GM12875 (cell line): ENCODE results near the gene VRTN.
"Not testable (repeated sequence)": the region's sequence is repeated elsewhere in the genome, so short reads cannot be mapped to it uniquely, and the experiment has no call there.

Experiments used
- H3K4me3 ChIP-seq: one replicate; pipeline ENCODE4 v1.5.1; 2011; ENCODE audit warnings: low read depth, low read length, control low read depth
- TF ChIP-seq, protein P1 (sequence below): IDR thresholded peaks from 2 replicates; pipeline ENCODE4 v1.5.1; 2011; ENCODE audit warnings: low read depth, mild to moderate bottlenecking, control low read depth, inconsistent platforms, low read length, moderate library complexity, borderline replicate concordance; ENCODE audit not compliant: insufficient read depth

VRTN gene

DNA sequence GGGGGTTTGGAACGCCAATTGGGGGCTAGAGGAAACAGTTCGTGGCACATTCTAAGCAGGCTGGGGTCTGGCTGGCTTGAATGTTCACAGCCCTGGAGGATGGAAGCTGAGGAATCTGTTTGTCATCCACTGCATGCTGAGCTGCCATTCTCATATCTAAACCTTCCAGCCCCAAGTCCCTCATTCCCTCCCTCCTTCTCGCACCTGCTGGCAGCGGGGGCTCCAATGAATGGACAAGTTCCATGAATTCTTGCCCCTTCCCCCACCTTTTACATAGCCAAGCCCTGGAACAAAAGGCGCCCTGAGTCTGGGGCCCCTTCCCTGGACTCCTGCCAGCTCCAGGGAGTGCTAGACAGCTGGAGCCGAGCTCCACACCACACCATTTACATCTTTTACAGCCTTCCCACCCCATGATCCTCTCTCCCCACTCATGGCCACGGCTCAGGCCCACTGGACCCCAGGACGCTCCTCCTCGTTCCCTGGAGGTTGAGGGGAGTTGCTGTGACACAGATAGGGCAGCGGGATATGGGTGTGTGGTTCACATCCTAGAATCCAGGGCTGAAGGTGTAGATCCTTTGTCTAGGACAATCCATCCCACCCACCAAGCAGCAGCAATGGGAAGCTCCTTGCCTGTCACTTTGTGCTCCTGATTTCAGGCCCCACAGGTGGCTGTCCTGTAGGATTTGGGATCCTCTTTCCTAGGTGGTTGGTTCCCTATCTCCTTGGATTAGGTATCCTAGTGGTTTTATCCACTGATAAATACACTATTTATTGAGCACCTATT lies 21.7 kb upstream of the VRTN start:
- TF ChIP-seq, protein P1, sequence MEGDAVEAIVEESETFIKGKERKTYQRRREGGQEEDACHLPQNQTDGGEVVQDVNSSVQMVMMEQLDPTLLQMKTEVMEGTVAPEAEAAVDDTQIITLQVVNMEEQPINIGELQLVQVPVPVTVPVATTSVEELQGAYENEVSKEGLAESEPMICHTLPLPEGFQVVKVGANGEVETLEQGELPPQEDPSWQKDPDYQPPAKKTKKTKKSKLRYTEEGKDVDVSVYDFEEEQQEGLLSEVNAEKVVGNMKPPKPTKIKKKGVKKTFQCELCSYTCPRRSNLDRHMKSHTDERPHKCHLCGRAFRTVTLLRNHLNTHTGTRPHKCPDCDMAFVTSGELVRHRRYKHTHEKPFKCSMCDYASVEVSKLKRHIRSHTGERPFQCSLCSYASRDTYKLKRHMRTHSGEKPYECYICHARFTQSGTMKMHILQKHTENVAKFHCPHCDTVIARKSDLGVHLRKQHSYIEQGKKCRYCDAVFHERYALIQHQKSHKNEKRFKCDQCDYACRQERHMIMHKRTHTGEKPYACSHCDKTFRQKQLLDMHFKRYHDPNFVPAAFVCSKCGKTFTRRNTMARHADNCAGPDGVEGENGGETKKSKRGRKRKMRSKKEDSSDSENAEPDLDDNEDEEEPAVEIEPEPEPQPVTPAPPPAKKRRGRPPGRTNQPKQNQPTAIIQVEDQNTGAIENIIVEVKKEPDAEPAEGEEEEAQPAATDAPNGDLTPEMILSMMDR = no peak
- no peak overlapping the region for H3K4me3 ChIP-seq

DNA sequence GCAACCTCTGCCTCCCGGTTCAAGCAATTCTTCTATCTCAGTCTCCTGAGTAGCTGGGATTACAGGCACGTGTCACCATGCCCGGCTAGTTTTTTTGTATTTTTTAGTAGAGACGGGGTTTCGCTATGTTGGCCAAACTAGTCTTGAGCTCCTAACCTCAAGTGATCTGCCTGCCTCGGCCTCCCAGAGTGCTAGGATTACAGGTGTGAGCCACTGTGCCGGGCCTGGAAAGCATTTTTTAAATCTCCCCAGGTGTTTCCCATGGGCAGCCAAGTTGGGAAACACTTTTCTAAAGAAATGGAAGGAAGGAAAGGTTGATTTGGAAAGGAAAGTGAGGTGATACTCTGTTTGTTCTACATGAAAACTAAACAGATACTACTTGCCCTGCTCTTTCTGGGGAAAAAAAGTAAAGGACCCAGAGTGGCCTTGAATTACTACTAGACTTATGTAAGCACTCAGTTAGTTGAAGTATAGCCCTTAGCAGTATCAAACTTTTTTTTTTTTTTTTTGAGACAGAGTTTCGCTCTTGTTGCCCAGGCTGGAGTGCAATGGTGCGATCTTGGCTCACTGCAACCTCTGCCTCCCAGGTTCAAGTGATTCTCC lies 18.2 kb upstream of the VRTN start:
- H3K4me3 ChIP-seq = not testable (repeated sequence)

DNA sequence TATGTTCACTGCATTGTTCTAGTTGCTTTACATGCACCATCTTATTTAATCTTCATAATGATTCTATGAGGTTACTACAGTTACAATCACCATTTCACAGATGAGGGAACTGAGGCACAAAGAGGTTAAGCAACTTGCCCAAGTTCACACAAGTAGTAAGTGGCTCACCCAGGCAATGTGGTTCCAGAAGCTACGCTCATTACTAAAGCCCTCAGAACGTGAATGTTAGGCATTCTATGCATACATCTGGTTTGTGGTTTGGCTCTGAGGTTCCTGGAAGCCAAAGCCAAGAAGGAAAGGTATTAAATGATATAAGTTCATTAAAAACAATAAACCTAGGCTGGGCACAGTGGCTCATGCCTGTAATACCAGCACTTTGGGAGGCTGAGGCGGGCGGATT lies 14.4 kb upstream of the VRTN start:
- H3K4me3 ChIP-seq = no peak overlapping the region
- TF ChIP-seq, protein P1 = no peak

DNA sequence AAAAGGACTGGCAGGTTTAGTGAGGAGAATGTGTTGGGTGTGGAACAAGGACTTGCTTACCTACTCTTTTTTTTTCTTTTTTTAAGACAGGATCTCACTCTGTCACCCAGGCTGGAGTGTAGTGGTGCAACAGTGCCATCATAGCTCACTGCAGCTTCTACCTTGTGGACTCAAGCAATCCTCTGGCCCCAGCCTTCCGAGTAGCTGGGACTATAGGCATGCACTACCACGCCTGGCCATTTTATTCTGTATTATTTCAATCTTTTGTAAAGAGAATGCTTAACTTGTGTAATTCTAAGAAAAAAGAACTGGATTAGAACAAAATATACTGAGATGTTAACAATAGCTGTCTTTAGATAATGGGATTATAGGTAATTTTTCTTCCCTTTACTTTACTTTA lies 1.9 kb upstream of the VRTN start:
- H3K4me3 ChIP-seq = no peak overlapping the region

DNA sequence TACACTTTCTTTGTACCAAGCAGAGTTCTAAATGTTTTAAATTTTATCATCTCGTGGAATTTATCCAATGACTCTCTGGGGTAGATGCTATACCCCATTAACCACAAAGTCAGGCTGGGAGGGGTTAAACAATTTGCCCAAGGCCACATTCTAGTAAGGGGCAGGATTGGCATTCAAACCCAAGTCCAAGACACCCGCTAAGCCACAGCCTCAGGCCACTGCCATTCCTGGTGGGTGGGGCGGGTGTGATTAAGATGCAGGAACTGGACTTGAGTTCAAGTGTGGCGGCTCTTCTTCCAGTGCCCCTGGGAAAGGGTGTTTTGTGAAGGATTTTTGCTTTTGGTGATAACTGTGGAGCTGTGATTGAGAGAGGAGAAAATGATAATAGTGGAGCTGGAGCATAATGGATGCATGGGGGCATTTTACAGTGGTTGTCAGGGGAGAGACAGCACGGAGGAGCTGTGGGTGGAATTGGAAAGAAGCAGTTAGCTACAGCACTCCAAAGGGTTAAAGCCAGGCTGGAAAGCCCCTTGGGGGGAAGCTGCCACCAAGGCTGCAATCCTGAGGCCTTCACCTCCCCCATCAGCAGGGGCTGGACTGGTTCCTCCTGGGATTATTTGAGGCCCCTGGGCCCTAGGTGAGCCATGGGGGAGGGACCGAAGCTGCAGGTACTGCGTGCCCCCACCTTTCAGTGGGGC lies 1.0 kb upstream of the VRTN start:
- TF ChIP-seq, protein P1 = no peak
- no peak overlapping the region for H3K4me3 ChIP-seq

More for the DNA sequence above, 1.9 kb upstream of the VRTN start:
- TF ChIP-seq, protein P1 = no peak

DNA sequence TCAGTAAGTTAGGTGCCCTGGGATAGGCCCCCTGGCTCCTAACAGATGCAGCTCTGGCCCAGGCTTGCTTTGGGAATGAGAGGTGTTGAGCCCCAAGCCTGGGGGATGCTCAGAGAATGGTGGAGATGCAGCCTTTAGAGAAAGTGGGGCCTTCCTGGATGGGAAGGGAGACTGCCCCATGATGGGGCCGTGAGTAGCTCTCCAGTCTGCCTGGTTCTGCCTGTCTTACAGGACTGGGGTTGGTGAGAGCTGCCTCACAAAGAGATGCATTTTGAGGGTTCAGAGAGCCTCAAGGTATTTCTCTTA lies 523 bp upstream of the VRTN start:
- no peak overlapping the region for H3K4me3 ChIP-seq
- TF ChIP-seq, protein P1 = no peak

DNA sequence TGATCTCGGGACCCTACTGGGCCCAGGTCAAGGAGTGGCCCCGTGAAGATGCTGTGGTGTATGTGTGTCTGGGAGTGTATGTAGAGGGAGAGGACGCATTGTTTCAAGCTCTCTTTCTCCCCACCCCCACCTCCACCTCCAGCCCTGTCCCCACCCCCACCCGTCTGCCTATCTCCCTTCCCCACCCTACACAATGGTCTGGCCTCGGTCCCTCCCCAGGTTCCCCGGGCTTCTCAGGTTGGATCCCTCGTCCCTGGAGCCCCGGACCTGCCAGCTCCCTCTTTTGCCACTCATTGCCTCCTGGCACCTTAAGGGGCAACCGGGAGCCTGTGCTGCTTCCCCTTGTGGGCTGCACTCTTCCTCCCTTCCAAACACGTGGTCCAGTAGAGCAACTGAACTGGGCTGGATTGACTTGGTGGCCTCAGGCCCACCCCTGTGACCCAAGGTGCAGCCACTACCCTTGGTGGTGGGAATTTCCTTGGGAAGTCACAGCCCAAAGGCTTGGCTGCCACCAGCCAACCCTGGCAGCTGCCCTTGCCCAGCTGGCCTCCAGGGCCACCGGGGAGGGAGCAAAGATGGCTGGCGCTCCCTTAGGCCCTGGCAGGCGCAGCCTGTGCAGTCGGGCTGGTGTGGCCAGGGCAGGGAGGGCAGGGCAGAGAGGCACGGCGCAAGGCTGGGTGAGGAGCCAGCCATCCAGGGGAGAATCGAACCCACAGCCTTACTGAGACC lies 628 bp downstream of the VRTN start:
- no peak overlapping the region for H3K4me3 ChIP-seq
- TF ChIP-seq, protein P1 = no peak
